CD4-positive, alpha-beta T cell treated with Interleukin-2 at 100 ng/mL for 4 hours (primary cell): ENCODE measurements around the gene FBXO9.

ENCODE experiments used
- DNase-seq: peaks from one replicate; pipeline ENCODE4 v3.0.0-alpha.2; 2020; ENCODE audit warnings: low spot score

Gene FBXO9

DNA sequence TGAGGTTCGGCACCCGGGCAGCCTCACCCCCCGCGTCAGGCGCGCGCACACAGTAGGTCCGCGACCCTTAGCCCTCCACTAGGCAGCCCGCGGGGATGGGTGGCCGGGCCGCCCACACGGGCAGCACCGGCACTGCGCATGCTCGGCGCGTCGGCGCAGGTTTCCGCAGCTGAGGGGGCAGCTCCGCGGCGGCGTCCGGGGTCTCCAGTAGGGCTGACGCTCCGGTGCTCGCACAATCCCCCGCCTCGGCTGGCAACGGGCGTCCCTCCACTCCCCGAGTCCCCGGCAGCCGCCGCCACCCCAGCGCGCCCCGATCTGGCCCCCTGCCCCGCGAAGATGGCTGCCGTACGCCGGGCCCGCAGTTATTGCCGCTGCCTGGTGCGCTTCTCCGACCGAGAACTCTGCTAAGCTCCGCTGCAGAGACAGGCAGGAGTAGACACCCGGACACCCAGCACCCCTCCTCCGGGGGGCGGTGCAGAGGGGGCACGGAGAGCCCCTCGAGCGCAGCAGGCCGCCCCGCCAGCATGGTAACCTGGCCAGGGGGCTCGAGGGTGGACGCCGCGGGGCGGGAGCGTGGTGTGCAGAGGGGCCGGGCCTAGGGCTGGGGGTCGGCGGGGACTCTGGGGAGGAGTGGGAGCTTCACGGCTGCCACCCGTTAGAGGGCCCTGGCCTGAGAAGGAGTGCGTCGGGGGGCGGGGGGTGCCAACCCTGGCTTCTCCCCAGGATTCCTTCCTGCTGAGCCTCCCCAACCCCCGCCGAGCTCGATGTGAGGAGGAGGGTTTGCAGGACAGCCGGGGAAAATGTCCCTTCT is at the start of gene FBXO9:
Gene FBXO9 (plus strand): TSS at position 139 of the 811 bp plus-strand sequence. CDS start 386 bp downstream, at position 525.
- DNase-seq: peak; percentile 74

DNA sequence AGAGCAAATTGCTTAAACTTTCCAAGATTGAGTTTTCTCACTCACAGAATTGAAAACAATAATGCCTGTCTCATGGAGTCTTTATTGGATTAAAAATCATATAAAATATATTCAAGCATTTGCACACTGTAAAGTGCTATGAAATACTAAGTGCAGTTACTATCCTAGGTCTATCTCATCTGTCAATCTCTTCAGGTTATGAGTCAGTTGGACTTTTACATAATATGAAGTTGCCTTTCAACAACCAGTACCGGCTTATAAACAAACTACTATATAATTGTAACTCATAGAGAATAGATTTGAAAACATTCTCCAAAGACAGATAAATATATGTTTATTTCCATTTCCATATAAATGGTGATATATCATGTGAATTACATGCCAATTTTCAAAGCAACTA is 49.7 kb upstream of the FBXO9 start:
- DNase-seq: no peak

DNA sequence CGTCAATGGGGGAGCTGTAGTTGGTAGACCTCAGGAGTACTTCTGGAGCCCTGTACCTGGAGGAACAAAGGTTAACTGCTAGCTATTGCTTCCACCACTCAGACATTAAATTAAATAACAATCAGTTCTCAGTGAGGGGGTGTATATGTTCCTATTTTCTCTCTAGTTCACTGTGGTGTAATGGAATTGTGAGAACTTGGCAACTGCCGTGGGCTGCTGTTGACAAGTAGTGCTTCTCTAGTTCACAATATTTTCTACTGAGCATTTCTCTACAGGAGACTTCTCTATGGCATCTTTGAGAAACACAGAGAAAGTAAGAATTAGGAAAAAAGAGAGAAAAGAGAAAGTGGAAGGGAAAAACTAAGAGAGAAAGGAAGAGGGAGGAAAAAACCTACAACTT is 46.8 kb upstream of the FBXO9 start:
- no peak for DNase-seq

DNA sequence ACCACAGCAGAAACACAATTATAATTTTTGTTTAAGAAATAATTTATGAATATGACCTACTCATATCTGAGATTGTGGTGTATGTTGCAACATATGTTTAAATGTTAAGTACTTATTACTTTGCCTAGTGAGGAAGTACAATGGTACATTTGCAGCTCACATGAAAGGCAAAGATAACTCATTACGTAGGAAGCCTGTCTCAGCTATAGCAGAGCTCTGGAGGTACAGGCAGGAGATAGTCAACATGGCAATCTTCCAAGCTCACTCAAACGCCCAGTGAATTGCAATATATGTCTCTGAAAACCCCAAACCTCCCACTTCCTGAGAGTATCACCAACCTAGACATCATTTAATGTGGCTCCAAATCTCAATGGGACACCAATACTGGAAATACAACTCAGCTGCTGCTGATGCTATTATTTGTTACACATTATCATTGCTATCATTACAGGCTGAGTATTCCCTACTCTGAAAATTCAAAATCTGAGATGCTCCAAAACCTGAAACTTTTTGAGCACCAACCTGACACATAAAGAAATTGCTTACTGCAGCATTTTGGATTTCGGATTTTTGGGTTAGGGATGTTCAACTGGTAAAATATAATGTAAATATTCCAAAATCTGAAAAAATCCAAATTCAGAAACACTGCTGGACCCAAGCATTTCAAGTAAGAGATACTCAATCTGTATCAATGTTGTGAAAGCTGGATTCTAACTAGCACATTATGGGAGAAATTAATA is 45.0 kb upstream of the FBXO9 start:
- DNase-seq: no peak

DNA sequence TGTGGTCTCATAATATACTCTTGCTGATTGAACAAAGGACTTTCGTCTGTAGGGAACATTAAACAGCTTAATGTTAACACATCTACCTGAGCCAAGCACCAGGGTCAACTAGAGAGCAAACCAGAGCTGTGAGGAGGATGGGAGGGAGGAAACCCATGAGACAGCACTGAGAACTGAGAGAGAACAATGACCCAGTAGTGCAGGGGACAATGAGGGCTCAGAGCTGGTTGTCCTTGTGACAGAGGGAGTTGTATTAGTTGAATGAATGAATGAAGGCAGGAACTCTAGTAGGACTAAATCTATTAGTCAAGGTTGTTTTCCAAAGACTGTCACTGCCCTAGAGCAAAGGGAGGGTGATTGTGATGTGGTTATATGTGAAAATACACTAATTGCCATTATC is 41.9 kb upstream of the FBXO9 start:
- no peak for DNase-seq

DNA sequence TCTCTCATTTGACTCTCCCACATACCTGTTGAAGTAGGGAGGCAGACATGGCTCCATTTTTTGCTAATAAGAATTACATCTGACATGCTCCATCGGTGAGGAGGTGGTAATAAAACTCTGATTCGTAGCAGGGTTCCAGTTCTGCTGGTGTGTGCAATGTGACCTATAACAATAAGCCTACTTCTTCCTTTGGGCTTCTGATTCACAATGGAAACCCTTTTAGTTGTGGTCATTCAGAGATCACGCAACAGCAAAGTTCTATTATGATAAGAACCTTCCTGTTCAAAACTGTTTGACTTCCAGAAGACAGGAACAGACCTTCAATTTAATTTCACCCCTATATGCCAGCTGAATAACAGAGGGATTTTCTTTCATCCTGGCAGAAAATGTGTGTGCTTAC is 38.7 kb upstream of the FBXO9 start:
- no peak for DNase-seq

DNA sequence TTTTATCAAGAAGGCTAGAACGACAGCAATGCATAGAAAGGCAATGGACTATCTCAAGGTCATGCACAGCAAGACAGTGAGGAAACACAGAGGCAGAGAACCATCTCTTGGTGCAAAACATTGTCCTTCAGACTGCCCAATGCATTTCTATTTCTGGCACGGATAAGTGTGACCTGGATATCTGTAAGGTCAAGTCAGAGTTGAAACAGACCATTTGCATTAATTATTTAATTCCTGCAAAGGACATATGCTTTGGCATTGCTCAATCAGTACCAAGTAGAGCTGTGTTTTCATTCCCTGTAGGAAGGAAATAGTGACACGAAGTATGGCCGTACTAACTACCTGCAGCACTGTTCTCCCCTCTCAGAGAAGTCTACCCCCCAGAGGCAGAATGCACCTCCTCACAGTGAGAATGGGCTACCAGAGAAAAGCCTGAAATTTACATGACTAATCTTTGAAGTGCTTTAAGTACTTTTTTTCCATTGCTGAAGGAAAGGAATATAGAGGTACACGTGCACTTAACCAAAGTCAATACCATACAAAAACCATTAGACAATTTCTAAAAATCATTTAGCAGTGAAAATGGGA is 38.0 kb upstream of the FBXO9 start:
- no peak for DNase-seq

DNA sequence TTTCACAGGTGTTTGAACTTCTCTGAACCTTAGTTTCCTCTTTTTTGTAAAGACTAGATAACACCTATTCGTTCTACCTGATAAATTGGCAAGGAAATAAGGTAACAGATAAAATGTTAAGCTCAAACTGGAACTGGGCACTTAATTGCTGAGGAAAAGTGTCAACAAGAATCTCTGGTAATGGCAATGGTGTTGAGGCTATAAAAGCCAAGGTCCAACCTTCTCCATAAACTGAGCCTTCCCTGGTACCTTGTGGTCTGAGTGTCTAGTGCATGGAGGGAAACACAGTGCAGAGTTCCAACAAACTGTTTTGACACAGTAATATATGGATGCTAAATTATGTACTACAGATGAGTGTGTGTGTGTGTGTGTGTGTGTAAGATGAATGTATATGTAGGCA is 36.7 kb upstream of the FBXO9 start:
- no peak for DNase-seq

DNA sequence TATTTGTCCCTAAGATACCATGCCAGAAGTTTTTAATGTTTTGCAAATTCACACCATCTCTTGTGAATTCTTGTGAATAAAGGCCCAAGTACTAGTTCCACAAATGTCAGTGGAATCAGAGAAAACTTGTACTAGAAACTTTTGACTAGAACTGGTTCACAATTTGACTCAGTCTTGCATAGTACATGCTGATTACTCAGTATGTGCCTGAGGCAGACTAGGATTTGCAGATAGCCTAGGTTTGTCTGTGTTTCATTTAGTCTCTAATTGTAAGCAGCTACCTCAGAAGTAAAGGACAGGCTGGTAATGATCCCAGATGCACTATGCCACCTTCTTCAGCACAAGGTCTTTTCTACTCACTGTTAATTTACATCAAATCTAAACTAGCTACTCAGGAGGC is 35.9 kb upstream of the FBXO9 start:
- no peak for DNase-seq

DNA sequence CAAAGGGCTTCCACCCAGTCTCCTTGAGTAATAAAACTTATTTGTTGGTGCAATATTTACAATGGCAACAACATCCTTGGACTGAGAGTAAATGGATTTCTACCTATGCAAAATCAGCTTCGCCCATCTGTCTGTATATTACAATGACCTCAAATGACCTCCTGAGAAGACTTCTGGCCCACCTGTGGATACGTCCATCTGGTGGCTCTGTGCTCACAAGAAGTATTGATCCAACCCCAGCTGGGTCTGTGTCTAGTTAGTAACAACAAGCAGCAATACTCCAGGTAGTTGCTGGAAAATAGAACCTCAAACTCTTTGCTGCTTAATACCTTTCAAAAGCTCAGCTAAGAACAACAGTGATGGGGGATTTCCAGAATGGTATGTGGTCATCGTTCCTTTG is 35.4 kb upstream of the FBXO9 start:
- no peak for DNase-seq

DNA sequence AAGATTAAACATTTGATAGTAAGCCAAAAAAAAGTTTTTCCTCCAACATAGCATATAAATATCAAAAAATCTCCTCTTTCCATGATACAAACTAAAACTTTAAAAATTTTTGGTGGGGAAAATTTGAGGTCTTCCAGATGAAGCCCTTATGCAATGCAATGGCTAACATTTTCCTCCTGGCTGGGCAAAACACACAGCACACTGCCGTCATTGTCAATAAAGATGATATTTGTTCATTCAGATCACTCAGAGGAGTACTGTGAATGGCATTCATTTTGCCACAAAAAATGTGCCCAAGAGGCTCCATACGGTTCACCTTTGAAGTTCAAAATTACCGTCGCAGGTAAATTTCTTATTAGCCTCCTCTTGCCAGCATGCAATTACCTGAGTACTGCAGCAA is 33.9 kb upstream of the FBXO9 start:
- DNase-seq: no peak

DNA sequence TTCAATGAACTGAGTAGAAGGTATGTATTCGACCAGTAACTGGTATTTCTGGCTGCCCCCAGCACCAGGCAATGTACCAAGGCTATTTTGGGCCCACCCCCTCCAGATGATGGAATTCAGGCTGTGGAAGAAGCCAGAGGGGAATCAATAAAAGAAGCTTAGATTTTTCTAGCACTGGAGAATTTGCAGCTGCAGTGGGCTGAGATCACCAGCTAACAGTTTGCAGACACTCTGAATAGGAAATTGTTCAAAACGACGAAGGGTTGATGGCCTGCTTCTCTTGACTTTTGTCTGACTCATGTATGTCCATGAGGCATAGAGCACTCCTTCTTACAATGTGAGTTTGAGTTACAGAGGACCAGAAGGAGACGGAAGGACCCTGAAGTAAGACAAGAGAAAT is 32.4 kb upstream of the FBXO9 start:
- no peak for DNase-seq

DNA sequence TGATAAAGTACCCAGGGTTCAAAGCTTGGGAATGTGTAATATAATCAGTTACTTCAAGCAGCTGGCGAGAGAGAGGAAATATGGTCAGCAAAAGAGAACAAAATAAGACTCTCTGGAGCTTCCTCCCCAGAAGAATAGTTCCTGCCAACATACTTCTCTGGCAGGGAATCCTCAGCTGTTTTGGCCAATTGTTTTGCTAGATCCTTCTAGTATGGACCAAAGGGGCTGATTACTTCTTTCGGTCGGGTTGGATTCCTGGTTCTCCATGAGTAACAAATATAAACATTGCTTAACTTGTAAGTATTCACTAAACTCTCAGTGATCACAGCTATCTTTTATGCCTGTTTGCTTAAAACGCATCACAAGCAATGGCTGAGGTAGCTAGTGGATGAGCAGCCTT is 31.4 kb upstream of the FBXO9 start:
- DNase-seq: no peak

DNA sequence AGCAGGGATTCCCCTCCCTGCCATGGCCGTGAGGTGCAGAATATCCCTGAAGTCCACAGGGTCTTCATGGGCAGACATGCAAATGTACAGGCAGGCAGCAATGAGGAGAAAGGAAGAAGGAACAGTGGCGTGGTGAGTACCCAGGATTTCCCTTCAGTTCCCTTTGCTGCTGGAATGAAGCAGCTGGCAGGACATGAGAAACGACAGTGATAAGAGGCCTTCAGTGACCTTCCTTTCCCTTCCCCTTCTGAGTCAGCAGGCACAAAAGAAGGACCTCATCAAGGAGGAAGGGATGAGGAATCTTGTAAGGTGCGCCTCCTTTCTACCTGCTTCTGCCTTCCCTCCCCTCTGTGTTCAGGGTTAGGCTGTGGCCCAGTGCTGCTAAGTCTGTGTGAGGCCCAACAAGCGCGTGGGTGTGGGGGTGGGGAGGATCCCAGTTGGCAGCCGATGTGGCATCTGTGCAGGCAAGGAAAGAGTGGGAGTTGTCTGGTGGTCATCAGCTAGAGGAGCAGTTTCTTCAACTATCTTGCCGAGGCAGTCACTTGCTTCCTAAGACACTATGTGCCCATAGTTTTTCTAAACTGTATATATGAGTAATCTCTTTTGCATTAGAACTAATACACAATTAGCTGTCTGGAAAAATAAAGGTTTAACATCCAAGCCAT is 29.5 kb upstream of the FBXO9 start:
- DNase-seq: no peak

DNA sequence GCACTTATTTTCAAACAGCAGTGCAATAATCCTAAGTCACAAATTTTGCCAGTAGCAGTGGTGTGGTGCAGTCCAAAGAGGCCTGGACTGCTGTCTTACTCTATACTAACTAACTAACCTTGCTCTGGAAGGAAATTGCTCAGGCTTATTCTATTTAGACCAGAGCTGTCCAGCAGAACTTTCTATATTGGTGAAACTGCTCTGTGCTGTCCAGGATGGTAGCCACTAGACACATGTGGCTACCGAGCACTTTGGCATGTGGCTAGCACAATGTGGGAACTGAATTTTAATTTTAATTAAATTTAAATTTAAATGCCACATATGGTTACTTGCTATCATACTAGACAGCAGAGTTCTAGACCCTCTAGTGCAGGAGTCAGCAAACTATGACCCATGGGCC is 27.1 kb upstream of the FBXO9 start:
- no peak for DNase-seq

DNA sequence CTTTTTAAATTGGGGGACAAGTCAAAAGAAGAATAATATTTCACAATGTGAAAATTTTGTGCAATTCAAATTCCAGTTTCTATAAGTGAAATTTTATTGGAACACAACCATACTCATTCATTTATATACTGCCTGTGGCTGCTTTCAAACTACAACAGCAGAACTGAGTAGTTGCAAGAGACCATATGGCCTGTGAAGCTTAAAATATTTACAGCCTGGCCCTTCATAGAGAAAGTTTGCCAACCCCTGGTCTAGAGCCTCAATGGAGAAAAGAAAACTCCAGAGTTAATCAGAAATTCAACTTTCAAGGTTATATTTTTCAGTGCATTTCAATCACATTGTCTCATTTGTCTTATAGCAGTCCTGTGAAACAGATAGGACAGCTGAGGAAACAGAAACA is 26.6 kb upstream of the FBXO9 start:
- DNase-seq: no peak

DNA sequence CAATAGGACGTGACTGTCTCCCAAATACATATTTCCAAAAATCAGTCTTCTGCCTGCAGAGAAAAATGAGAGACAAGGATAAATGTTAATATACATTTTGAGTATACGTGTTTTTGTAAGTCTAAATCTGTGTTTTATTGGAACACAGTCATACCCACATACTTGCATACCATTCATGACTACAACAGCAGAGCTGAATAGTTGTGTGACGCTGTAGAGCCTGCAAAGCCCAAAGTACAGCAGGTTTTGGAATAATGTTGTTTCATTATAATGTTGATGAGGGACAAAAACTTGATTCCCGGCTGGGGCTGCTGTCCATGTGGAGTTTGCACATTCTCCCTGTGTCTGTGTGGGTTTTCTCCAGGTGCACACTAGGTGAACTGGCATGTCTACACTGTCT is 23.8 kb upstream of the FBXO9 start:
- no peak for DNase-seq

DNA sequence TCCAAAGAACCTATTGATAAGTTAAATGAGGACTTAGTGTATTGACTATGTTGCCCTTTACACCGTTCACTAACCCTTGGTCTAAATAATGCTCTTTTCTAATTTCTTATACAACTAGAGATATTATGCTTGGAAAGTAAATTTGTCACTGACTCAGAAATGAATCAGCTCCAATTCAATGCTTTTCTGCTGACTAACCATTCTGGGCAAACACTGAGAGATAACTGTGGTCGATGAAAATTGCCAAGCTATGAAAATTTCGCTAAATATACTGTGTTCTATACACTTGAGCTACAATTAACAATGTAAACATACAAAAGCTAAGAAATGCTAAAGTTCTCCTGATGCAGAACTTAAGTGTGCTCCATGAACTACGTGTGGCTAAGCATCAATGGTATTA is 23.1 kb upstream of the FBXO9 start:
- DNase-seq: no peak

DNA sequence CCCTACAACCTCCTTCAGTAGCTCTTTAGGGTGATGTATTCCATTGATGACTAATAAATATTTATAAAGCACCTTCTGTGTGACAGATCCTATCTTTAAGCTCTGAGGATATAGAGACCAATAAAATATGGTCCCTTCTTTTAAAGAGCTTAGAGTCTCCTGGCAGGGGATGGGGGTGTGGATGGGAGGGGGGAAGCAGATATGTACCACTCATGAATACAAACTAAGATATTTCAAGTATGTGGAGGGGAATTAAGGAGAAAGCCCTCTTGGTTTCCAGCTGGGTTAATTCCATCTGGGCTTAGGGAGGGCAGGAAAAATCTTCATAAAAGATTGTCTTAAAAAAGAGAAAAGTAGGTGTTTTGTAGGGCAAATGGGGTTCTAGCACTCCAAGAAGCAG is 21.6 kb upstream of the FBXO9 start:
- no peak for DNase-seq

DNA sequence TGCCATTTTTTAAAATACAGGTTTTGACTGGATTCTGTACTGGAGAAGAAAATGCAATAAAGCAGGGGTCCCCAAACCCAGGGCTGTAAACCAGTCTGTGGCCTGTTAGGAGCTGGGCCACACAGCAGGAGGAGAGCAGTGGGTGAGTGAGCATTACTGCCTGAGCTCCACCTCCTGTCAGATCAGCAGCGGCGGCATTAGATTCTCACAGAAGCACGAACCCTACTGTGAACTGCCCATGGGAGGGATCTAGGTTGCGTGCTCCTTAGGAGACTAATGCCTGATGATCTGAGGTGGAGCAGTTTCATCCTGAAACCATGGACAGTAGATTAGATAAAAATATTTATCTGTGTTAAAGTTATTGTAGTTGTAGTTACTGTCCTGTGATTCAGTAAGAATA is 21.1 kb upstream of the FBXO9 start:
- no peak for DNase-seq

DNA sequence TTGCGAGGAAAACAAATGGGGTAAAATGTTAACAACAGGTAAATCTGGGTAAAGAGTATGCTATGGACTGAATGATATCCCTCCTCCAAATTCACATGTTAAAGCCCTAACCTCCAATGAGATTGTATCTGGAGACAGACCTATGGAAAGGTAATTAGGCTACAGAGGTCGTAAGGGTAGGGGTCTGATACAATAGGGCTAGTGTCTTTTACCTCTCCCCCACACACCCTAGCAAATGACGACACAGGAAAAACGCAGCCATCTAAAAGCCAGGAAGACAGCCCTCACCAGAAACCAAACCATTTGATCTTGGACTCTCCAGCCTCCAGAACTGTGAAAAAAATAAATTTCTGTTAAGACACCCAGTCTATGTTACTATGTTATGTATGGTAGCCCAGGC is 20.6 kb upstream of the FBXO9 start:
- no peak for DNase-seq

DNA sequence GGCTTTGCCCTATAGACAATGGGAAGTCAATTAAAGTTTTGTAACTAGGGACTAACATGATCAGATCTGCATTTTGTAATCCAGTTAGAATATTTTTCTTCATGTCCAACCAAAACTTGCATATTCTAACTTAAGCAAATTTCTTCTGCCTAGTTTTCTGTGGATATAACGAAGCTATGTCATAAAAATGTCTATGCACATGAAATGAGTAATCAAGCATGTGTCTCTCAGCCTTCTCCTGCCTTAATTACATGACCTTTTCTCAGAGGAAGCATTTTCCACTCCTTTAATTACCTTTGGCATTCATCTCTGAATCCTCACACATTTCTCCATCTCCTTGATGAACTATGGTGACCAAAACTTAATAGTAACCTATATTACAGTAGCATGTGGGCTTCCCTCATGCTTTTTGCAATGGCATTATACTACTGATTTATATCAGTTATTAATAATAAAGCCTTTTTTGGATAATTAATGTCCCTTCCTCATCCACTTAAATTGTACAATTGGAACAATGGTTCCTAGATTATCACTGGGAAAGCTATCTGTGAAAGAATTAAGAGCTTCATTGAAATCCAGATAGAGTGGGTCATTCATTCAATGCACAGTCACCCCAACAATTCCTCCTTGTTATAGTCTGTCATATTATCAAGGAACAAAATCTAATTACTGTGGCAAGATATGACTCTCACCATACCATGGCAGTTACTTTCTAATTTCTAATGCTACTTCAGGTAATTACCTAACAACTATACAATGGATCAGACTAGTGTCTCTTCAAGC is 19.1 kb upstream of the FBXO9 start:
- DNase-seq: no peak
